ENCODE measurements around the gene KCNMB1.

GRCh38 chr5:170423692-170424091 is 34.5 kb upstream of the KCNMB1 start:
- no peak for TF ChIP-seq CTCF (IDR thresholded peaks at IDR 0.05)
- no peak for TF ChIP-seq POLR2A (IDR thresholded peaks at IDR 0.05)
